D721Med (cell line): ENCODE data around the gene MYCT1.
"Not testable (repeated sequence)": the region's sequence is repeated elsewhere in the genome, so short reads cannot be mapped to it uniquely, and the experiment has no call there.

Experiments used
- DNase-seq: peaks from one replicate; pipeline ENCODE4 v3.0.0; 2011; ENCODE audit warnings: low spot score; ENCODE audit not compliant: insufficient read length
- FAIRE-seq: peaks from 2 replicates; lab custom pipeline; 2011; peaks lifted over from hg19 to GRCh38; lab: Jason Lieb, UNC
- TF ChIP-seq, protein P1 (sequence below): IDR thresholded peaks from 2 replicates; pipeline ENCODE4 v1.5.1; 2012; ENCODE audit warnings: mild to moderate bottlenecking, control low read depth; ENCODE audit not compliant: insufficient read depth; ENCODE audit errors: missing control alignments

MYCT1 gene

DNA sequence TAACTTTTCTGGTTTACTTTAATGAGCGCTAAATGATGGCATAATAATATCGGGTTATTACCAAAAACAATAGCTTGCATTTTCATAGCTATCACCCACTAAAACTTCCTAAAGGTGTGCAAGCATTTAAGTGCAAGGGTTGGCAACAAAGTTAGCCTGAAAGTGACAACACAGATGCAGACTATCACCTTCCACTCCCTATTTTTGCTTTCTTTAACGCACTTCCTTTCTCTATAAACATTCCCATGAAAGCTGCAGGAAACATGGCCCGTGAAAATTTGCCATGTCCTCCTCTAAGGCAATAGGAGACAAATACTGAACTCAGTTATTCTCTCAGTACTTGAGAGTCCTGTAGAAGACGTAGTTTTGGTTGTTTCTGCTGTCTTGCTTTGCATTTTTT, 2.7 kb downstream of the MYCT1 start:
- TF ChIP-seq, protein P1, sequence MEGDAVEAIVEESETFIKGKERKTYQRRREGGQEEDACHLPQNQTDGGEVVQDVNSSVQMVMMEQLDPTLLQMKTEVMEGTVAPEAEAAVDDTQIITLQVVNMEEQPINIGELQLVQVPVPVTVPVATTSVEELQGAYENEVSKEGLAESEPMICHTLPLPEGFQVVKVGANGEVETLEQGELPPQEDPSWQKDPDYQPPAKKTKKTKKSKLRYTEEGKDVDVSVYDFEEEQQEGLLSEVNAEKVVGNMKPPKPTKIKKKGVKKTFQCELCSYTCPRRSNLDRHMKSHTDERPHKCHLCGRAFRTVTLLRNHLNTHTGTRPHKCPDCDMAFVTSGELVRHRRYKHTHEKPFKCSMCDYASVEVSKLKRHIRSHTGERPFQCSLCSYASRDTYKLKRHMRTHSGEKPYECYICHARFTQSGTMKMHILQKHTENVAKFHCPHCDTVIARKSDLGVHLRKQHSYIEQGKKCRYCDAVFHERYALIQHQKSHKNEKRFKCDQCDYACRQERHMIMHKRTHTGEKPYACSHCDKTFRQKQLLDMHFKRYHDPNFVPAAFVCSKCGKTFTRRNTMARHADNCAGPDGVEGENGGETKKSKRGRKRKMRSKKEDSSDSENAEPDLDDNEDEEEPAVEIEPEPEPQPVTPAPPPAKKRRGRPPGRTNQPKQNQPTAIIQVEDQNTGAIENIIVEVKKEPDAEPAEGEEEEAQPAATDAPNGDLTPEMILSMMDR = no peak
- FAIRE-seq (no peak), DNase-seq (no peak)

- DNase-seq = no peak
- FAIRE-seq = no peak
- TF ChIP-seq, protein P1 = peak; percentile 45
Observed at GRCh38 chr6:152701081-152701862, 3.6 kb downstream of the MYCT1 start.

- TF ChIP-seq, protein P1 = no peak
- no peak for FAIRE-seq
- no peak for DNase-seq
Observed at GRCh38 chr6:152701863-152702401, 4.2 kb downstream of the MYCT1 start.

DNA sequence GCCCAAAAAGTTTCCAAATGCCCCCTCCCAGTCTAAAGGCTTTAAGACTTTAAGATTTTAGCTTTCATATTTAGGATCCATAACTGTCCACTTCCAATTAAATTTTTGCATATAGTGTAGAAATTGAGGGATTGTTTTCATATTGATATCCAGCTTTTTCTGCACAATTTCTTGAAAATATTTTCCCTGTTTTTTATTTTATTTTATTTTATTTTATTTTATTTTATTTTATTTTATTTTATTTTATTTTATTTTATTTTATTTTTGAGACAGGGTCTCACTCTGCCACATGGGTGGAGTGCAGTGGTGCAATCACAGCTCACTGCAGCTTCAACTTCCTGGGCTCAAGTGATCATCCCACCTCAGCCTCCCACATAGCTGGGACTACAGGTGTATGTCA, 6.1 kb downstream of the MYCT1 start:
- DNase-seq, FAIRE-seq: not testable (repeated sequence)

GRCh38 chr6:152705327-152705726, 7.6 kb downstream of the MYCT1 start:
- no peak for FAIRE-seq
- no peak for DNase-seq
- TF ChIP-seq, protein P1 = no peak

- FAIRE-seq = no peak
- TF ChIP-seq, protein P1 = no peak
- DNase-seq = no peak
Observed at GRCh38 chr6:152716322-152716721, 18.6 kb downstream of the MYCT1 start.

- TF ChIP-seq, protein P1 = no peak
- DNase-seq = no peak
- no peak for FAIRE-seq
Observed at GRCh38 chr6:152720974-152721373, 23.3 kb downstream of the MYCT1 start.
